Breast epithelium (tissue), 3 donors: ENCODE results near the gene TRNAU1AP.

Source experiments
- POLR2A ChIP-seq: fragments of 450-650 bp; IDR thresholded peaks from one replicate; pipeline ENCODE4 v1.6.1; 2016; ENCODE audit warnings: antibody characterized with exemption, mild to moderate bottlenecking, moderate library complexity
- POLR2AphosphoS5 ChIP-seq, 3 donors: sonication (generic); formaldehyde crosslinking; IDR thresholded peaks; one replicate each; pipeline ENCODE4 v1.6.1; 2017; ENCODE audit warnings: antibody characterized with exemption in 3 of 3
- TF ChIP-seq, protein P1 (sequence below), 3 donors: fragments of 450-650 bp; IDR thresholded peaks; one replicate each; pipeline ENCODE4 v1.5.1; 2016 to 2017; ENCODE audit warnings: antibody characterized with exemption in 3 of 3, mild to moderate bottlenecking in 3 of 3, moderate library complexity in 3 of 3

DNA sequence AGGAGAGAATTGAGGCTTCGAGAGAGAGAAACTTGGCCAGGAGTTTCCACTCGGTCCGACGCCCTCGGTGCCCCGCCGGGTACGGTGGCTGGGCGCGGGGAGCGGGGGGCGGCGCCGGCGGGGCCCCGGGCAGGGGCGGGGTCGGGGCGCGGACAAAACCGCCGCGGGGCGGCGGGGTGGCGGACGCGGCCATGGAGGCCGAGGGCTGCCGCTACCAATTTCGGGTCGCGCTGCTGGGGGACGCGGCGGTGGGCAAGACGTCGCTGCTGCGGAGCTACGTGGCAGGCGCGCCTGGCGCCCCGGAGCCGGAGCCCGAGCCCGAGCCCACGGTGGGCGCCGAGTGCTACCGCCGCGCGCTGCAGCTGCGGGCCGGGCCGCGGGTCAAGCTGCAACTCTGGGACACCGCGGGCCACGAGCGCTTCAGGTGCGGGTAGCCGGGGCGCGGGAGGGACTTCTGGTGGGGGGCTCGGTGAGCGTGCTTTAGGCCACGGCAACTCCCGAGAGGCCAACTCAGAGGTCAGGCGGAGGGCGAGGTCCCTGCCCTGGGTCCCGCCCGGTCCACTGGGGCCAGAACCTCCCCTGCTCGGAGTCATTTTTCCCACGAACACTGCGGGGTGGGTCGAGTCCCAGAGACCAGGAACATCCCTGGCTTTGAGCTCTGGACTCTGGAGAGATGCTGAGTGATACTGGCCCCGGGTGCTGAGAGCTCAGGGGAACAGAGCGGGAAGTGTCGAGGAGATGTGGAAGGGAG, 39.6 kb downstream of the TRNAU1AP start:
- TF ChIP-seq POLR2AphosphoS5 (IDR thresholded peaks at IDR 0.05): no peak
- TF ChIP-seq, protein P1, sequence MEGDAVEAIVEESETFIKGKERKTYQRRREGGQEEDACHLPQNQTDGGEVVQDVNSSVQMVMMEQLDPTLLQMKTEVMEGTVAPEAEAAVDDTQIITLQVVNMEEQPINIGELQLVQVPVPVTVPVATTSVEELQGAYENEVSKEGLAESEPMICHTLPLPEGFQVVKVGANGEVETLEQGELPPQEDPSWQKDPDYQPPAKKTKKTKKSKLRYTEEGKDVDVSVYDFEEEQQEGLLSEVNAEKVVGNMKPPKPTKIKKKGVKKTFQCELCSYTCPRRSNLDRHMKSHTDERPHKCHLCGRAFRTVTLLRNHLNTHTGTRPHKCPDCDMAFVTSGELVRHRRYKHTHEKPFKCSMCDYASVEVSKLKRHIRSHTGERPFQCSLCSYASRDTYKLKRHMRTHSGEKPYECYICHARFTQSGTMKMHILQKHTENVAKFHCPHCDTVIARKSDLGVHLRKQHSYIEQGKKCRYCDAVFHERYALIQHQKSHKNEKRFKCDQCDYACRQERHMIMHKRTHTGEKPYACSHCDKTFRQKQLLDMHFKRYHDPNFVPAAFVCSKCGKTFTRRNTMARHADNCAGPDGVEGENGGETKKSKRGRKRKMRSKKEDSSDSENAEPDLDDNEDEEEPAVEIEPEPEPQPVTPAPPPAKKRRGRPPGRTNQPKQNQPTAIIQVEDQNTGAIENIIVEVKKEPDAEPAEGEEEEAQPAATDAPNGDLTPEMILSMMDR (IDR thresholded peaks at IDR 0.05): no peak
- TF ChIP-seq POLR2A: no peak
